ENCODE measurements around the gene MMS22L.

The MMS22L gene

GRCh38 chr6:97094376-97094775 lies 188.6 kb downstream of the MMS22L start:
- Histone ChIP-seq H3K27ac (replicated peaks; ENCODE audit: low read length) (no peak overlapping the region), H2BK5ac (ENCODE audit: low read length) (no peak overlapping the region), H4K91ac (ENCODE audit: low read depth, low read length, poor library complexity) (no peak overlapping the region), H3K18ac (ENCODE audit: low read length) (no peak overlapping the region), H3K14ac (ENCODE audit: low read length) (no peak overlapping the region), H2BK12ac (ENCODE audit: low read length) (no peak overlapping the region), H4K8ac (ENCODE audit: low read depth, low read length) (no peak overlapping the region), H3K27me3 (ENCODE audit: control insufficient read depth in 3 of 3, insufficient read depth in 3 of 3, low read depth in 1 of 3, low read length in 3 of 3) (no peaks in the 10 kb centered on the region), H2BK15ac (ENCODE audit: low read length) (no peak overlapping the region), H2AK5ac (ENCODE audit: low read depth, low read length) (no peak overlapping the region), H3K4me2 (ENCODE audit: insufficient read depth, low read length, poor library complexity, severe bottlenecking) (no peak overlapping the region), H3K9me3 (replicated peaks in 1 of 2; ENCODE audit: control insufficient read depth in 2 of 2, insufficient read depth in 1 of 2, low read depth in 1 of 2, low read length in 2 of 2) (no peaks in the 10 kb centered on the region), H3K79me1 (ENCODE audit: low read depth, low read length) (no peaks in the 10 kb centered on the region), H3K4me3 (ENCODE audit: low read length in 2 of 2) (no peak overlapping the region), H3K23ac (ENCODE audit: low read depth, low read length, poor library complexity) (no peak overlapping the region), H3K4me1 (ENCODE audit: control insufficient read depth in 2 of 2, insufficient read depth in 1 of 2, low read depth in 1 of 2, low read length in 2 of 2) (peaks cover 0 to 8% of the 10 kb centered on the region in 2 donors), H2BK120ac (ENCODE audit: low read depth, low read length) (no peak overlapping the region), H3K4ac (ENCODE audit: low read length) (no peak overlapping the region), H2AFZ (ENCODE audit: low read length) (no peak overlapping the region), H3K36me3 (replicated peaks in 1 of 2; ENCODE audit: control insufficient read depth in 2 of 2, insufficient read depth in 2 of 2, low read length in 2 of 2) (no peaks in the 10 kb centered on the region), H3K9ac (ENCODE audit: low read depth, low read length, poor library complexity) (no peak overlapping the region)
- WGBS, 2 donors (ENCODE audit: extremely low coverage in 2 of 2, insufficient read length in 2 of 2, insufficient replicate concordance in 1 of 2) = no CpG with 5 or more reads among the region's 2 CpGs
- DNase-seq (ENCODE audit: low spot score) = no peak

- no peak overlapping the region for H2BK120ac ChIP-seq (ENCODE audit: low read depth, low read length)
- WGBS, 2 donors (ENCODE audit: extremely low coverage in 2 of 2, insufficient read length in 2 of 2, insufficient replicate concordance in 1 of 2) = no CpG with 5 or more reads among the region's 6 CpGs
- no peak for DNase-seq (ENCODE audit: low spot score)
- H2BK12ac ChIP-seq (ENCODE audit: low read length) = no peak overlapping the region
- peaks cover 0 to 7% of the 10 kb centered on the region in 2 donors for H3K4me1 ChIP-seq (ENCODE audit: control insufficient read depth in 2 of 2, insufficient read depth in 1 of 2, low read depth in 1 of 2, low read length in 2 of 2)
- H3K4me2 ChIP-seq (ENCODE audit: insufficient read depth, low read length, poor library complexity, severe bottlenecking) = no peak overlapping the region
- H3K4me3 ChIP-seq (ENCODE audit: low read length in 2 of 2) = no peak overlapping the region
- H3K27me3 ChIP-seq (ENCODE audit: control insufficient read depth in 3 of 3, insufficient read depth in 3 of 3, low read depth in 1 of 3, low read length in 3 of 3) = no peaks in the 10 kb centered on the region
- peak overlapping the region; percentile 9 for H2AFZ ChIP-seq (ENCODE audit: low read length)
- no peak overlapping the region for H4K8ac ChIP-seq (ENCODE audit: low read depth, low read length)
- H3K27ac ChIP-seq (replicated peaks; ENCODE audit: low read length) = no peak overlapping the region
- H3K4ac ChIP-seq (ENCODE audit: low read length) = no peak overlapping the region
- no peak overlapping the region for H2BK15ac ChIP-seq (ENCODE audit: low read length)
- no peak overlapping the region for H3K23ac ChIP-seq (ENCODE audit: low read depth, low read length, poor library complexity)
- H3K18ac ChIP-seq (ENCODE audit: low read length) = no peak overlapping the region
- H3K14ac ChIP-seq (ENCODE audit: low read length) = no peak overlapping the region
- H3K9ac ChIP-seq (ENCODE audit: low read depth, low read length, poor library complexity) = no peak overlapping the region
- no peak overlapping the region for H4K91ac ChIP-seq (ENCODE audit: low read depth, low read length, poor library complexity)
- H3K36me3 ChIP-seq (replicated peaks in 1 of 2; ENCODE audit: control insufficient read depth in 2 of 2, insufficient read depth in 2 of 2, low read length in 2 of 2) = no peaks in the 10 kb centered on the region
- H2AK5ac ChIP-seq (ENCODE audit: low read depth, low read length) = no peak overlapping the region
- H2BK5ac ChIP-seq (ENCODE audit: low read length) = no peak overlapping the region
- no peaks in the 10 kb centered on the region for H3K9me3 ChIP-seq (replicated peaks in 1 of 2; ENCODE audit: control insufficient read depth in 2 of 2, insufficient read depth in 1 of 2, low read depth in 1 of 2, low read length in 2 of 2)
- H3K79me1 ChIP-seq (ENCODE audit: low read depth, low read length) = no peaks in the 10 kb centered on the region
Observed at GRCh38 chr6:97092673-97093305, 190.2 kb downstream of the MMS22L start.

Measured in neuronal stem cell (in vitro differentiated cells).